Peyer's patch (tissue), 4 donors: ENCODE results near the gene ATP13A4. TPM values are rescaled to one million over a fixed set of nuclear protein-coding genes. Genes with fewer than 3 reads are reported as not detected.

Experiments used
- DNase-seq, 3 donors: peaks; one replicate each; pipeline ENCODE4 v3.0.0-alpha.2; 2017 to 2019
- H3K27ac ChIP-seq, 4 donors: fragments of 200-600 bp; sonication (generic); one replicate each; pipeline ENCODE4 v1.5.1; 2016 to 2019
- H3K27me3 ChIP-seq, 2 donors: fragments of 200-600 bp; sonication (generic); one replicate each; pipeline ENCODE4 v1.5.1; 2019
- H3K36me3 ChIP-seq, 3 donors: fragments of 200-600 bp; sonication (generic); one replicate each; pipeline ENCODE4 v1.5.1; 2016 to 2019
- H3K4me1 ChIP-seq, 4 donors: fragments of 200-600 bp; sonication (generic); one replicate each; pipeline ENCODE4 v1.5.1; 2016 to 2019
- H3K4me3 ChIP-seq, 4 donors: fragments of 200-600 bp; sonication (generic); 1 replicate in 3 of 4; 2 replicates in 1 of 4; pipeline ENCODE4 v1.5.1; 2016 to 2019; ENCODE audit warnings: mild to moderate bottlenecking in 1 of 4
- H3K9me3 ChIP-seq, 4 donors: fragments of 200-600 bp; sonication (generic); one replicate each; pipeline ENCODE4 v1.5.1; 2016 to 2019; ENCODE audit warnings: mild to moderate bottlenecking in 1 of 4
- POLR2A ChIP-seq, 2 donors: fragments of 450-650 bp; IDR thresholded peaks; one replicate each; pipeline ENCODE4 v1.5.1; 2017; ENCODE audit warnings: antibody characterized with exemption in 2 of 2, mild to moderate bottlenecking in 2 of 2, moderate library complexity in 2 of 2
- total RNA-seq, 4 donors: library from RNA; depleted of rRNA; stranded (reverse); fragments of >200 nt; gene quantifications; one replicate each; pipeline ENCODE4 v1.1.0, GENCODE V29; 2016
- TF ChIP-seq, protein P1 (sequence below), 6 experiments: fragments of 450-650 bp in 4 of 6; fragments of 200-600 bp in 2 of 6; sonication (generic) in 1 of 6; IDR thresholded peaks; one replicate each; pipeline ENCODE4 v1.5.1; 2017 to 2019; ENCODE audit warnings: antibody characterized with exemption in 6 of 6, mild to moderate bottlenecking in 3 of 6, moderate library complexity in 1 of 6

ATP13A4 gene, protein sequence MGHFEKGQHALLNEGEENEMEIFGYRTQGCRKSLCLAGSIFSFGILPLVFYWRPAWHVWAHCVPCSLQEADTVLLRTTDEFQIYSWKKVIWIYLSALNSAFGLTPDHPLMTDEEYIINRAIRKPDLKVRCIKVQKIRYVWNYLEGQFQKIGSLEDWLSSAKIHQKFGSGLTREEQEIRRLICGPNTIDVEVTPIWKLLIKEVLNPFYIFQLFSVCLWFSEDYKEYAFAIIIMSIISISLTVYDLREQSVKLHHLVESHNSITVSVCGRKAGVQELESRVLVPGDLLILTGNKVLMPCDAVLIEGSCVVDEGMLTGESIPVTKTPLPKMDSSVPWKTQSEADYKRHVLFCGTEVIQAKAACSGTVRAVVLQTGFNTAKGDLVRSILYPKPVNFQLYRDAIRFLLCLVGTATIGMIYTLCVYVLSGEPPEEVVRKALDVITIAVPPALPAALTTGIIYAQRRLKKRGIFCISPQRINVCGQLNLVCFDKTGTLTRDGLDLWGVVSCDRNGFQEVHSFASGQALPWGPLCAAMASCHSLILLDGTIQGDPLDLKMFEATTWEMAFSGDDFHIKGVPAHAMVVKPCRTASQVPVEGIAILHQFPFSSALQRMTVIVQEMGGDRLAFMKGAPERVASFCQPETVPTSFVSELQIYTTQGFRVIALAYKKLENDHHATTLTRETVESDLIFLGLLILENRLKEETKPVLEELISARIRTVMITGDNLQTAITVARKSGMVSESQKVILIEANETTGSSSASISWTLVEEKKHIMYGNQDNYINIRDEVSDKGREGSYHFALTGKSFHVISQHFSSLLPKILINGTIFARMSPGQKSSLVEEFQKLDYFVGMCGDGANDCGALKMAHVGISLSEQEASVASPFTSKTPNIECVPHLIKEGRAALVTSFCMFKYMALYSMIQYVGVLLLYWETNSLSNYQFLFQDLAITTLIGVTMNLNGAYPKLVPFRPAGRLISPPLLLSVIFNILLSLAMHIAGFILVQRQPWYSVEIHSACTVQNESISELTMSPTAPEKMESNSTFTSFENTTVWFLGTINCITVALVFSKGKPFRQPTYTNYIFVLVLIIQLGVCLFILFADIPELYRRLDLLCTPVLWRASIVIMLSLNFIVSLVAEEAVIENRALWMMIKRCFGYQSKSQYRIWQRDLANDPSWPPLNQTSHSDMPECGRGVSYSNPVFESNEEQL
- total RNA-seq, result 1 to 10 TPM in 2 of 4 donors, under 1 TPM in 1, not detected in 1; 0.47 to 2.1 (median 1.1) TPM

DNA sequence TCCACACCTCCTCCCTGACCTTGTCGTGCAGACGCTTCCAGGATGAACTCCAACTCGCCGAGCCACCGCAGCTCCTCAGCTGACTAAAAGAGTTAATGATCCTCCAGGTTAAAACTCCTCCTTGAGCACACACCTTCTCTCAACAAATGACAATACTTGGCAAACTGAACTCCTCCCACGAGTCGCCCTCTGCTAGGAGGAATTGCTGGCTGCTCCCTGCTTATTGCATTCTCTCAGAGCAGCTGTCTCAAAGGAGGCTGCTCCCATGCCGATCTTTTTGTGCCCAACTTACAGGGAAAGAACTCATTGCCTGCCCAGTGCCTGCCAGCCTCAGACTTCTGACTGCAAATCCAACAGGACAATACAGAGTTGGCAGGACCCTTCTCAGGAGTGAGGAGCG is at the start of gene ATP13A4:
ATP13A4 (minus strand) TSS at position 85 of the 400 bp plus-strand sequence. CDS start 96 bp downstream, outside the sequence.
- H3K4me1 ChIP-seq, result no peaks in the 10 kb centered on the region
- no peaks in the 10 kb centered on the region for H3K9me3 ChIP-seq
- no peaks in the 10 kb centered on the region for H3K27me3 ChIP-seq
- H3K4me3 ChIP-seq, result peak within 1 kb of the TSS in 2 of 4 donors; percentile 9 to 21
- peak in 2 of 3 donors; percentile 62 to 70 for DNase-seq
- no peaks in the 10 kb centered on the region for H3K36me3 ChIP-seq
- TF ChIP-seq POLR2A (IDR thresholded peaks at IDR 0.05), result peak in 1 of 2 donors; percentile 9
- TF ChIP-seq, protein P1, sequence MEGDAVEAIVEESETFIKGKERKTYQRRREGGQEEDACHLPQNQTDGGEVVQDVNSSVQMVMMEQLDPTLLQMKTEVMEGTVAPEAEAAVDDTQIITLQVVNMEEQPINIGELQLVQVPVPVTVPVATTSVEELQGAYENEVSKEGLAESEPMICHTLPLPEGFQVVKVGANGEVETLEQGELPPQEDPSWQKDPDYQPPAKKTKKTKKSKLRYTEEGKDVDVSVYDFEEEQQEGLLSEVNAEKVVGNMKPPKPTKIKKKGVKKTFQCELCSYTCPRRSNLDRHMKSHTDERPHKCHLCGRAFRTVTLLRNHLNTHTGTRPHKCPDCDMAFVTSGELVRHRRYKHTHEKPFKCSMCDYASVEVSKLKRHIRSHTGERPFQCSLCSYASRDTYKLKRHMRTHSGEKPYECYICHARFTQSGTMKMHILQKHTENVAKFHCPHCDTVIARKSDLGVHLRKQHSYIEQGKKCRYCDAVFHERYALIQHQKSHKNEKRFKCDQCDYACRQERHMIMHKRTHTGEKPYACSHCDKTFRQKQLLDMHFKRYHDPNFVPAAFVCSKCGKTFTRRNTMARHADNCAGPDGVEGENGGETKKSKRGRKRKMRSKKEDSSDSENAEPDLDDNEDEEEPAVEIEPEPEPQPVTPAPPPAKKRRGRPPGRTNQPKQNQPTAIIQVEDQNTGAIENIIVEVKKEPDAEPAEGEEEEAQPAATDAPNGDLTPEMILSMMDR (IDR thresholded peaks at IDR 0.05), result no peak
- H3K27ac ChIP-seq, result no peak within 1 kb of the TSS

- TF ChIP-seq, protein P1 (IDR thresholded peaks at IDR 0.05), result no peak
- no peak for TF ChIP-seq POLR2A (IDR thresholded peaks at IDR 0.05)
- H3K36me3 ChIP-seq, result peaks cover 0 to 22% (median 0%) of the 10 kb centered on the region in 3 donors
- H3K27ac ChIP-seq, result no peak overlapping the region
- no peak for DNase-seq
- H3K9me3 ChIP-seq, result no peaks in the 10 kb centered on the region
- H3K4me1 ChIP-seq, result peaks cover 0 to 8% (median 1%) of the 10 kb centered on the region in 4 donors
- H3K27me3 ChIP-seq, result no peaks in the 10 kb centered on the region
- no peak overlapping the region for H3K4me3 ChIP-seq
These were observed 44.7 kb upstream of the ATP13A4 start for GRCh38 chr3:193599393-193599792.

DNA sequence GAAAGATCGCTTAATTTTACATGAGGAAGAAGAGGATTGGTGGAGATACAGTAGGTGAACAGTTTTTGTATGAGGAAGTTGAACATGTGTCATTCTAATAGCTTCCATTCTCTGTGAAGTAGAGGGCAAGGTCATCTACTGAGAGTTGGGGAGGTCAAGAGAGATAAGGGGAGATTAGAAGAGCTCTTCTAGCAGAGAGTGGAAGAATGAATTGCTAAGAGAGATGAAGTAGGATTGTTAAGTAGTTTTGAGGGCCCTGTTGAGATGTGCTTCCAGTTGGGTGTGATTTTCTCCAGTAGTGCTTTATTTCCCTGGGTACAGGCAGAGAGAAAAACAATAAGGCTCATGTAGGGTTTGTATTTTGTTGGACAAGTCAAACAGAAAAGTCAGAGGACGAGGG is 43.5 kb upstream of the ATP13A4 start:
- Histone ChIP-seq H3K27me3 (no peaks in the 10 kb centered on the region), H3K4me1 (peaks cover 0 to 14% (median 3%) of the 10 kb centered on the region in 4 donors), H3K36me3 (peaks cover 0 to 22% (median 0%) of the 10 kb centered on the region in 3 donors), H3K4me3 (no peak overlapping the region), H3K27ac (no peak overlapping the region), H3K9me3 (no peaks in the 10 kb centered on the region)
- DNase-seq, result no peak
- TF ChIP-seq POLR2A (IDR thresholded peaks at IDR 0.05), result no peak
- TF ChIP-seq, protein P1 (IDR thresholded peaks at IDR 0.05), result no peak

DNA sequence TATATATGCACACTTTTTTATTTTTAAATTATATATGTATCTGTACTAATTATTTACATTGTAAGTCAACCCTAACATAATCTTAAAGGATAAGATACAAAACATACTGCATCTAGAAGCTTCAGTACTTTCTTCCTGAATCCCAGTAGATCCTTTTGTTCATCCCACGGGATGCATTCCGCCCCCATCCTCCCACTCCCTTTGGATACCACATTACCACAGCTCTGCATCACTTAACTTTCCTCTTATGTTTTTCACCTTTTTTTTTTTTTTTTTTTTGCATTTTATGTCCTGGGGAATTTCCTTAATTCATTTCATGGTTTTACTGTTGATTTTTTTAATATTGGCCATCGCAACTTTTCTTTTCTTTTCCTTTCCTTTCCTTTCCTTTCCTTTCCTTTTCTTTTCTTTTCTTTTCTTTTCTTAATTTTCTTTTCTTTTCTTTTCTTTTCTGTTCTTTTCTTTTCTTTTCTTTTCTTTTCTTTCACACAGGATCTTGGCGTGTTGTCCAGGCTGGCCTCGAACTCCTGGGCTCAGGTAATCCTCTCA is 41.3 kb upstream of the ATP13A4 start:
- Histone ChIP-seq H3K9me3 (no peaks in the 10 kb centered on the region), H3K36me3 (peaks cover 0 to 19% (median 0%) of the 10 kb centered on the region in 3 donors)
- no peak for TF ChIP-seq POLR2A (IDR thresholded peaks at IDR 0.05)

GRCh38 chr3:193594946-193595689 is 40.4 kb upstream of the ATP13A4 start:
- H3K27me3 ChIP-seq, result no peaks in the 10 kb centered on the region
- peaks cover 0 to 19% (median 0%) of the 10 kb centered on the region in 3 donors for H3K36me3 ChIP-seq
- H3K4me3 ChIP-seq, result no peak overlapping the region
- TF ChIP-seq, protein P1 (IDR thresholded peaks at IDR 0.05), result no peak
- no peaks in the 10 kb centered on the region for H3K9me3 ChIP-seq
- no peak for DNase-seq
- H3K27ac ChIP-seq, result no peak overlapping the region
- H3K4me1 ChIP-seq, result peaks cover 0 to 14% (median 5%) of the 10 kb centered on the region in 4 donors

More for the DNA sequence above, 41.3 kb upstream of the ATP13A4 start:
- H3K4me3 ChIP-seq, result no peak overlapping the region
- H3K4me1 ChIP-seq, result peaks cover 0 to 14% (median 5%) of the 10 kb centered on the region in 4 donors
- H3K27me3 ChIP-seq, result no peaks in the 10 kb centered on the region
- no peak for DNase-seq
- H3K27ac ChIP-seq, result no peak overlapping the region
